GM12878 (cell line): ENCODE measurements around the gene NACC1. TPM values are rescaled to one million over a fixed set of nuclear protein-coding genes. Genes with fewer than 3 reads are reported as not detected.

Source experiments
- ATAC-seq: fragments of 200-7000 bp; cut with Tn5 transposase; 3 replicates; pipeline ENCODE4 v1.9.1; 2020; ENCODE audit warnings: mild to moderate bottlenecking, moderate library complexity
- BruUV-seq: library from RNA; stranded (reverse); fragments of 400-500 nt; replicated peaks from 2 replicates; lab custom pipeline; 2021; lab: Mats Ljungman, UMichigan
- CTCF ChIA-PET: fragments of 300-600 bp; sonication (Branson Sonifier 250); formaldehyde crosslinking; extraction: SDS; loops from one replicate; lab custom pipeline; 2021; ENCODE audit warnings: inconsistent platforms; lab: Yijun Ruan, JAX
- POLR2A ChIA-PET: fragments of 350-600 bp; formaldehyde crosslinking; extraction: SDS; loops from one replicate; lab custom pipeline; 2021; ENCODE audit warnings: inconsistent platforms; lab: Charles Lee
- RAD21 ChIA-PET: fragments of 300-600 bp; sonication (Branson Sonifier 250); formaldehyde crosslinking; loops from one replicate; lab custom pipeline; 2023; ENCODE audit warnings: antibody characterized with exemption; ENCODE audit not compliant: unreplicated experiment; lab: Charles Lee
- SMC1A ChIA-PET: fragments of 300-600 bp; sonication (Branson Sonifier 250); formaldehyde crosslinking; loops from one replicate; lab custom pipeline; 2023; ENCODE audit not compliant: unreplicated experiment, uncharacterized antibody; lab: Charles Lee
- DNase-seq: peaks from one replicate; pipeline ENCODE4 v3.0.0-alpha.2; 2011; ENCODE audit warnings: low read depth, low spot score
- FAIRE-seq: peaks from 3 replicates; lab custom pipeline; 2011; peaks lifted over from hg19 to GRCh38; lab: Jason Lieb, UNC
- H2AFZ ChIP-seq: 2 replicates; pipeline ENCODE4 v1.6.0; 2011; ENCODE audit warnings: low read depth, low read length, control low read depth; ENCODE audit not compliant: control insufficient read depth
- H3K27ac ChIP-seq: 2 replicates; pipeline ENCODE4 v1.5.1; 2011; ENCODE audit warnings: control low read depth; ENCODE audit not compliant: control insufficient read depth, insufficient read depth
- H3K27me3 ChIP-seq, 2 experiments: replicated peaks in 1 of 2; 2 replicates each; pipeline versions ENCODE4 v1.6.0 to v1.6.1; 2011; ENCODE audit warnings: low read length in 1 of 2; ENCODE audit not compliant: control insufficient read depth in 2 of 2, insufficient read depth in 2 of 2
- H3K36me3 ChIP-seq, 2 experiments: 2 replicates each; pipeline ENCODE4 v1.5.1; 2011; ENCODE audit warnings: low read length in 1 of 2; ENCODE audit not compliant: control insufficient read depth in 2 of 2, insufficient read depth in 2 of 2
- H3K4me1 ChIP-seq: 2 replicates; pipeline ENCODE4 v1.6.1; 2011; ENCODE audit warnings: mild to moderate bottlenecking, low read length, moderate library complexity, mixed read lengths; ENCODE audit not compliant: control insufficient read depth, insufficient read depth
- H3K4me2 ChIP-seq: 2 replicates; pipeline ENCODE4 v1.6.0; 2011; ENCODE audit warnings: control low read depth; ENCODE audit not compliant: control insufficient read depth, insufficient read depth
- H3K4me3 ChIP-seq: fragments of 200-600 bp; sonication (generic); 2 replicates; pipeline ENCODE4 v1.5.1; 2016
- H3K79me2 ChIP-seq: 2 replicates; pipeline ENCODE4 v1.6.0; 2011; ENCODE audit warnings: low read length; ENCODE audit not compliant: control insufficient read depth, insufficient read depth
- H3K9ac ChIP-seq: 2 replicates; pipeline ENCODE4 v1.8.0; 2011; ENCODE audit warnings: low read length, control low read depth, mixed read lengths; ENCODE audit not compliant: control insufficient read depth, insufficient read depth
- H3K9me3 ChIP-seq: replicated peaks from 3 replicates; pipeline ENCODE4 v1.5.1; 2011; ENCODE audit warnings: mild to moderate bottlenecking, low read length; ENCODE audit not compliant: control insufficient read depth, insufficient read depth
- H4K20me1 ChIP-seq: 2 replicates; pipeline ENCODE4 v1.6.0; 2011; ENCODE audit not compliant: control insufficient read depth, insufficient read depth
- BCL11A ChIP-seq: IDR thresholded peaks from 2 replicates; pipeline ENCODE4 v1.6.1; 2011; ENCODE audit warnings: low read depth, low read length
- BCLAF1 ChIP-seq: fragments of 450-650 bp; IDR thresholded peaks from 2 replicates; pipeline ENCODE4 v1.6.1; 2017; ENCODE audit warnings: antibody characterized with exemption, mild to moderate bottlenecking, moderate library complexity
- EP300 ChIP-seq, 2 experiments: fragments of 150-350 bp in 1 of 2; IDR thresholded peaks; 2 replicates each; pipeline ENCODE4 v1.6.1; 2011 to 2012; ENCODE audit warnings: low read depth in 2 of 2, low read length in 2 of 2, borderline replicate concordance in 1 of 2, improper control_type of control experiment in 1 of 2, inconsistent platforms in 1 of 2; ENCODE audit not compliant: control insufficient read depth in 1 of 2
- MEF2B ChIP-seq: fragments of 450-650 bp; IDR thresholded peaks from 2 replicates; pipeline ENCODE4 v1.6.1; 2018; ENCODE audit warnings: mild to moderate bottlenecking, moderate library complexity; ENCODE audit not compliant: partially characterized antibody, poor library complexity, severe bottlenecking
- RELA ChIP-seq: fragments of 450-650 bp; IDR thresholded peaks from 2 replicates; pipeline ENCODE4 v1.8.0; 2014; ENCODE audit warnings: borderline replicate concordance; ENCODE audit not compliant: partially characterized antibody
- ZSCAN29 ChIP-seq: fragments of 450-650 bp; IDR thresholded peaks from 2 replicates; pipeline ENCODE4 v1.6.1; 2017; ENCODE audit warnings: mild to moderate bottlenecking, moderate library complexity
- WGBS: methylation state at CpG from one replicate; pipeline ENCODE4 v1.1.6; 2016; ENCODE audit warnings: low lambda C conversion rate; ENCODE audit not compliant: insufficient replicate concordance, insufficient coverage; ENCODE audit errors: missing lambda C conversion rate; 5-methylcytosine and 5-hydroxymethylcytosine counted together
- in situ Hi-C: fragments of 300-500 bp; cut with MboI; formaldehyde crosslinking; loops from 9 replicates; pipeline ENCODE4 v1.14.3; 2018; ENCODE audit warnings: mixed read lengths
- intact Hi-C: fragments of 100-400 bp; cut with micrococcal nuclease; formaldehyde crosslinking; loops from one replicate; pipeline ENCODE4 v1.14.2; 2022; ENCODE audit not compliant: unreplicated experiment
- polyA plus RNA-seq, 11 experiments: library from polyadenylated mRNA; depleted of rRNA in 4 of 11; unstranded in 6 of 11; stranded (reverse) in 5 of 11; fragments of >200 nt; fragmentation: Nextera tagmentation in 4 of 11; fragmentation: Illumina TruSeq in 1 of 11; extraction: Ambion mirVana in 4 of 11; extraction: Trizol in 1 of 11; gene quantifications; 1 replicate in 1 of 11; 2 replicates in 10 of 11; pipeline versions ENCODE4 v1.2.1 to v1.2.3, GENCODE V29; 2011 to 2016; ENCODE audit warnings: inconsistent platforms in 2 of 11, missing spikeins in 2 of 11, low read depth in 1 of 11
- total RNA-seq, 4 experiments: library from RNA; depleted of rRNA in 3 of 4; stranded (reverse); fragments of >200 nt in 3 of 4; fragmentation: Illumina TruSeq in 1 of 4; extraction: Trizol in 1 of 4; gene quantifications; 2 replicates each; pipeline versions ENCODE4 v1.2.1 to v1.2.3, GENCODE V29; 2013 to 2021
- TF ChIP-seq, protein P1 (sequence below): fragments of 150-350 bp; IDR thresholded peaks from 2 replicates; pipeline ENCODE4 v1.6.1; 2014; ENCODE audit warnings: mild to moderate bottlenecking, low read depth, low read length

Gene NACC1
- total and polyA plus RNA-seq, 10 of the 15 experiments (the other 5 are each of a cell fraction or from before 2014, with no cell fraction given) = 0.18 to 120 (median 19.2) TPM

- Histone ChIP-seq H3K27me3 (peaks cover 2 to 7% of the 10 kb centered on the region in 2 experiments), H3K36me3 (no peaks in the 10 kb centered on the region), H3K9me3 (no peaks in the 10 kb centered on the region; the same call in 2 of the 3 replicates), H3K27ac (no peak overlapping the region), H2AFZ (no peak overlapping the region), H3K79me2 (no peaks in the 10 kb centered on the region), H4K20me1 (no peaks in the 10 kb centered on the region), H3K4me3 (no peak overlapping the region), H3K4me2 (no peak overlapping the region; the same call in 1 of the 2 replicates), H3K4me1 (peaks cover 23% of the 10 kb centered on the region), H3K9ac (no peak overlapping the region)
- CTCF ChIA-PET = interaction anchor here (0.6 to 8.0 kb wide), 27 partner anchors 10 to 328 kb away, joined by 3 to 145 read pairs (median 4); partner anchors contain the start of gene GCDH
- FAIRE-seq (no peak), ATAC-seq (no peak), DNase-seq (no peak)
- RAD21 ChIA-PET = interaction anchor here (0.6 to 5.3 kb wide), 16 partner anchors 11 to 230 kb away, joined by 3 to 81 read pairs (median 4); partner anchors contain the start of genes IER2 and STX10
- TF ChIP-seq RELA = no peak
- TF ChIP-seq, protein P1, sequence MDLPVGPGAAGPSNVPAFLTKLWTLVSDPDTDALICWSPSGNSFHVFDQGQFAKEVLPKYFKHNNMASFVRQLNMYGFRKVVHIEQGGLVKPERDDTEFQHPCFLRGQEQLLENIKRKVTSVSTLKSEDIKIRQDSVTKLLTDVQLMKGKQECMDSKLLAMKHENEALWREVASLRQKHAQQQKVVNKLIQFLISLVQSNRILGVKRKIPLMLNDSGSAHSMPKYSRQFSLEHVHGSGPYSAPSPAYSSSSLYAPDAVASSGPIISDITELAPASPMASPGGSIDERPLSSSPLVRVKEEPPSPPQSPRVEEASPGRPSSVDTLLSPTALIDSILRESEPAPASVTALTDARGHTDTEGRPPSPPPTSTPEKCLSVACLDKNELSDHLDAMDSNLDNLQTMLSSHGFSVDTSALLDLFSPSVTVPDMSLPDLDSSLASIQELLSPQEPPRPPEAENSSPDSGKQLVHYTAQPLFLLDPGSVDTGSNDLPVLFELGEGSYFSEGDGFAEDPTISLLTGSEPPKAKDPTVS = no peak
- TF ChIP-seq BCL11A = no peak
- no peak for TF ChIP-seq EP300 (IDR thresholded peaks at IDR 0.05; ENCODE audit: borderline replicate concordance in 1 of 2, control insufficient read depth in 1 of 2, low read depth in 2 of 2, low read length in 2 of 2)
- no peak for TF ChIP-seq BCLAF1
- no peak for TF ChIP-seq MEF2B
- TF ChIP-seq ZSCAN29 = no peak
- POLR2A ChIA-PET = interaction anchor here (1.1 to 1.2 kb wide), 2 partner anchors 32 to 156 kb away, joined by 3 to 4 read pairs; partner anchors contain the start of gene CALR
- 36% methylated on average over 4 of the region's 5 CpGs for WGBS
- intact Hi-C loops = loop anchor here (10.0 kb wide), 1 partner anchor 59 kb away; no protein-coding TSS in a partner anchor
- in situ Hi-C loops = loop anchor here (5.0 to 10.0 kb wide), 2 partner anchors 117 to 209 kb away; partner anchors contain the start of genes DNASE2 and KLF1
- SMC1A ChIA-PET = interaction anchor here (1.8 to 4.3 kb wide), 3 partner anchors 33 to 129 kb away, joined by 9 to 48 read pairs (median 20); no protein-coding TSS in a partner anchor
- no TSS peak for BruUV-seq
Observed at GRCh38 chr19:13094106-13094504, 24.0 kb upstream of the NACC1 start.
